HL-60 (cell line): ENCODE results near the gene FAM9C.

ENCODE experiments used
- DNase-seq, 2 experiments: peaks; one replicate each; pipeline ENCODE4 v3.0.0-alpha.2; 2010 to 2020; ENCODE audit warnings: low read depth in 1 of 2, low spot score in 1 of 2
- H3K27ac ChIP-seq: fragments of 250-450 bp; sonication (Bioruptor Pico); replicated peaks from 2 replicates; pipeline ENCODE4 v1.5.1; 2020; ENCODE audit warnings: mild to moderate bottlenecking, moderate library complexity
- H3K27me3 ChIP-seq: fragments of 250-450 bp; sonication (Bioruptor Pico); 2 replicates; pipeline ENCODE4 v1.5.1; 2021; ENCODE audit warnings: mild to moderate bottlenecking, moderate library complexity; ENCODE audit not compliant: insufficient read depth, poor library complexity, severe bottlenecking
- H3K4me3 ChIP-seq: replicated peaks from 2 replicates; pipeline ENCODE4 v1.5.1; 2011; ENCODE audit warnings: mild to moderate bottlenecking, control low read depth, low read length; ENCODE audit not compliant: insufficient read depth
- CTCF ChIP-seq: IDR thresholded peaks from one replicate; pipeline ENCODE4 v1.5.1; 2011; ENCODE audit warnings: low read length, control low read depth, inconsistent platforms; ENCODE audit not compliant: insufficient read depth
- GABPA ChIP-seq: IDR thresholded peaks from 2 replicates; pipeline ENCODE4 v1.6.1; 2012; ENCODE audit warnings: low read depth
- POLR2AphosphoS5 ChIP-seq: IDR thresholded peaks from 2 replicates; pipeline ENCODE4 v1.6.1; 2012; ENCODE audit warnings: low read depth
- REST ChIP-seq: IDR thresholded peaks from 2 replicates; pipeline ENCODE4 v1.6.1; 2012; ENCODE audit warnings: low read depth; ENCODE audit not compliant: insufficient replicate concordance
- SPI1 ChIP-seq: IDR thresholded peaks from 2 replicates; pipeline ENCODE4 v1.6.1; 2012; ENCODE audit warnings: low read depth, mild to moderate bottlenecking, borderline replicate concordance

Gene FAM9C

GRCh38 chrX:13014111-13015096, 30.0 kb downstream of the FAM9C start:
- Histone ChIP-seq H3K4me3 (no peak overlapping the region), H3K27me3 (no peaks in the 10 kb centered on the region), H3K27ac (peak overlapping the region; percentile 85)
- DNase-seq = no peak
- TF ChIP-seq POLR2AphosphoS5 (no peak), SPI1 (no peak), REST (no peak), CTCF (no peak), GABPA (no peak)

- Histone ChIP-seq H3K4me3 (no peak overlapping the region), H3K27ac (peak overlapping the region; percentile 85), H3K27me3 (no peaks in the 10 kb centered on the region)
- peak; percentile 94 to 98 for DNase-seq
- TF ChIP-seq CTCF = no peak
- 0 out of 2 replicates have a peak, but pooled peaks have one; percentile 25 for TF ChIP-seq GABPA
- TF ChIP-seq SPI1 = peak; percentile 71; the same call in 1 of the 2 replicates
These were observed 30.9 kb downstream of the FAM9C start for GRCh38 chrX:13013363-13014110.

GRCh38 chrX:13010546-13010945, 33.9 kb downstream of the FAM9C start:
- TF ChIP-seq GABPA (no peak), REST (no peak), POLR2AphosphoS5 (no peak), CTCF (no peak), SPI1 (no peak)
- Histone ChIP-seq H3K4me3 (no peak overlapping the region), H3K27me3 (no peaks in the 10 kb centered on the region), H3K27ac (no peak overlapping the region)
- no peak for DNase-seq
